Osteocyte (in vitro differentiated cells): ENCODE measurements around the gene HOXD11. TPM values are rescaled to one million over a fixed set of nuclear protein-coding genes. Genes with fewer than 3 reads are reported as not detected.
A peak's percentile ranks its signal among the peaks of the same experiment; 100 is the strongest.

ENCODE experiments used
- DNase-seq: peaks from one replicate; pipeline ENCODE4 v3.0.0; 2021; ENCODE audit warnings: mixed read lengths; ENCODE audit not compliant: unreplicated experiment; ENCODE audit errors: extremely low spot score
- H3K27ac Mint-ChIP-seq: one replicate; pipeline ENCODE4 v1.8.0; 2021; ENCODE audit warnings: mild to moderate bottlenecking, mixed read lengths; ENCODE audit not compliant: unreplicated experiment
- H3K27me3 Mint-ChIP-seq: one replicate; pipeline ENCODE4 v1.8.0; 2021; ENCODE audit warnings: mixed read lengths; ENCODE audit not compliant: unreplicated experiment
- H3K36me3 Mint-ChIP-seq: one replicate; pipeline ENCODE4 v1.8.0; 2021; ENCODE audit warnings: mixed read lengths; ENCODE audit not compliant: unreplicated experiment
- H3K4me1 Mint-ChIP-seq: one replicate; pipeline ENCODE4 v1.8.0; 2021; ENCODE audit warnings: mixed read lengths; ENCODE audit not compliant: unreplicated experiment
- H3K4me3 Mint-ChIP-seq: one replicate; pipeline ENCODE4 v1.8.0; 2021; ENCODE audit warnings: mild to moderate bottlenecking, moderate library complexity, mixed read lengths; ENCODE audit not compliant: unreplicated experiment
- H3K9me3 Mint-ChIP-seq: one replicate; pipeline ENCODE4 v1.8.0; 2021; ENCODE audit warnings: mixed read lengths; ENCODE audit not compliant: unreplicated experiment
- total RNA-seq: library from RNA; stranded (reverse); gene quantifications from 2 replicates; pipeline ENCODE4 v1.2.1, GENCODE V29; 2021
- TF ChIP-seq, protein P1 (sequence below): fragments of 200-600 bp; sonication (generic); IDR thresholded peaks from 2 replicates; pipeline ENCODE4 v1.5.0; 2021; ENCODE audit warnings: antibody characterized with exemption, mild to moderate bottlenecking, moderate library complexity

The HOXD11 gene
- total RNA-seq, 1 donor from 2014 or later = not detected

DNA sequence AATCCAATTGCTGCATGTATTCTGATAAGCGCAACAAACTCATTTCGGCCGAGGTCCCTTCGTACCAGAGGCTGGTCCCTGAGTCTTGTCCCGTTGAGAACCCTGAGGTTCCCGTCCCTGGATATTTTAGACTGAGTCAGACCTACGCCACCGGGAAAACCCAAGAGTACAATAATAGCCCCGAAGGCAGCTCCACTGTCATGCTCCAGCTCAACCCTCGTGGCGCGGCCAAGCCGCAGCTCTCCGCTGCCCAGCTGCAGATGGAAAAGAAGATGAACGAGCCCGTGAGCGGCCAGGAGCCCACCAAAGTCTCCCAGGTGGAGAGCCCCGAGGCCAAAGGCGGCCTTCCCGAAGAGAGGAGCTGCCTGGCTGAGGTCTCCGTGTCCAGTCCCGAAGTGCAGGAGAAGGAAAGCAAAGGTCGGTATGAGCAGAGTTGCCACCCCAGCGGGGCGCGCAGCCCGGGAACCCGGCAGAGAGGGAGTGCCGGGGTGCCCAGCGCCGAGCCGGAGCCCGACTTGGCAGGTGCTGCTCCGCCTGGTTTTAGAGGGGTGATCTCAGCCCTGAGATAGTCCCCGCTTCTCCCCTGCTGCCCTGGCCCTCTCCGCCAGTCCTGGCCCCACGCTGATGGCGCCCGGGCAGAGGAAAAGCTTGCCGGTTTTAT, 10.2 kb downstream of the HOXD11 start:
- DNase-seq = no peak
- Mint-ChIP-seq H3K4me1 (no peaks in the 10 kb centered on the region), H3K4me3 (no peak overlapping the region), H3K27ac (no peak overlapping the region), H3K9me3 (peaks cover 3% of the 10 kb centered on the region), H3K36me3 (peaks cover 1% of the 10 kb centered on the region), H3K27me3 (peaks cover 91% of the 10 kb centered on the region)
- TF ChIP-seq, protein P1, sequence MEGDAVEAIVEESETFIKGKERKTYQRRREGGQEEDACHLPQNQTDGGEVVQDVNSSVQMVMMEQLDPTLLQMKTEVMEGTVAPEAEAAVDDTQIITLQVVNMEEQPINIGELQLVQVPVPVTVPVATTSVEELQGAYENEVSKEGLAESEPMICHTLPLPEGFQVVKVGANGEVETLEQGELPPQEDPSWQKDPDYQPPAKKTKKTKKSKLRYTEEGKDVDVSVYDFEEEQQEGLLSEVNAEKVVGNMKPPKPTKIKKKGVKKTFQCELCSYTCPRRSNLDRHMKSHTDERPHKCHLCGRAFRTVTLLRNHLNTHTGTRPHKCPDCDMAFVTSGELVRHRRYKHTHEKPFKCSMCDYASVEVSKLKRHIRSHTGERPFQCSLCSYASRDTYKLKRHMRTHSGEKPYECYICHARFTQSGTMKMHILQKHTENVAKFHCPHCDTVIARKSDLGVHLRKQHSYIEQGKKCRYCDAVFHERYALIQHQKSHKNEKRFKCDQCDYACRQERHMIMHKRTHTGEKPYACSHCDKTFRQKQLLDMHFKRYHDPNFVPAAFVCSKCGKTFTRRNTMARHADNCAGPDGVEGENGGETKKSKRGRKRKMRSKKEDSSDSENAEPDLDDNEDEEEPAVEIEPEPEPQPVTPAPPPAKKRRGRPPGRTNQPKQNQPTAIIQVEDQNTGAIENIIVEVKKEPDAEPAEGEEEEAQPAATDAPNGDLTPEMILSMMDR = no peak

DNA sequence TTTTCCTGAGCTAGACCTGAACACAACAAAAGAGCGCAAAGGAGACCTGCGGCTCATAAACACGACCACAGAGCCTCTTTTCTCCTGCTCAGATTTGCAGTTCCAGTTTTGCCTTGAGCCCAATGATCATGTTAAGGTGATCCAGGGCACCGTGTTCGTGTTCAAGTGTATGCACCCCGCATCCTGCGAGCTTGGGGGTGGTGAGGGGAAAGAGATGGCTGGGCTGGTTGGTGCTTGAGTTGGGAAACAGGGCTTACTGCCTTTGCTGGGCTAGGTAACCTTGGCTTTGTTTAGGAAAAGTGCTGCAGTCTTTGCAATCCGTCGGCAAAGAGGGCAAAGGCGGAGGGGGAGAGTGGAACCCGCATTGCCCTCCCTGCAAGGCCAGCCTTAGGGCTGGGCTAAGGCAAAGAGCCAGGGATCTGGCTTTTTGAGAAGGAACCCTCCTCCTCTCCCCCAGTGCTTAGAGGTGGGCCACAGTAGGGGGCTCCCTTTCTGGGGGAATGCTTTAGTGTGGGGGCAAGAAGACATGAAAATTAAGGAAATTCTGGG, 10.8 kb downstream of the HOXD11 start:
- no peak for DNase-seq
- peaks cover 1% of the 10 kb centered on the region for H3K36me3 Mint-ChIP-seq
- H3K27ac Mint-ChIP-seq = no peak overlapping the region
- peaks cover 3% of the 10 kb centered on the region for H3K4me1 Mint-ChIP-seq
- H3K9me3 Mint-ChIP-seq = peaks cover 3% of the 10 kb centered on the region
- H3K27me3 Mint-ChIP-seq = peaks cover 88% of the 10 kb centered on the region
- TF ChIP-seq, protein P1 = no peak
- H3K4me3 Mint-ChIP-seq = no peak overlapping the region

DNA sequence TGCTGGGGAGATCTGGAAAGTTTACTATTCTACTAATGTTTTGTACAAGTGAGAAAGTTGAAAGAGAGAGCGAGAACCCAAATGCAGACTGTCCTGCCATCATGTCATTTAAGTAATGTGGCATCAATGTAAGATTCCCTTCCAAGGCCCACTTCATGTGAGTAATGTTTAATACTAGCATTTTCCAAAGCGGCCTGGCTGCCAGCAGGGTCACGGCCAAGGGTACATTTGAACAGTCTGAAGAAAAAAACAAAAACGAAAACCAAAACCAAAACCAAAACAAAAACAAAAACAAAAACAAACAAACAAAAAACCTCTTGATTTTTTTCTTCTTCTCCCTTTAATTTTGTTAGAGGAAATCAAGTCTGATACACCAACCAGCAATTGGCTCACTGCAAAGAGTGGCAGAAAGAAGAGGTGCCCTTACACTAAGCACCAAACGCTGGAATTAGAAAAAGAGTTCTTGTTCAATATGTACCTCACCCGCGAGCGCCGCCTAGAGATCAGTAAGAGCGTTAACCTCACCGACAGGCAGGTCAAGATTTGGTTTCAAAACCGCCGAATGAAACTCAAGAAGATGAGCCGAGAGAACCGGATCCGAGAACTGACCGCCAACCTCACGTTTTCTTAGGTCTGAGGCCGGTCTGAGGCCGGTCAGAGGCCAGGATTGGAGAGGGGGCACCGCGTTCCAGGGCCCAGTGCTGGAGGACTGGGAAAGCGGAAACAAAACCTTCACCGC, 11.7 kb downstream of the HOXD11 start:
- H3K27me3 Mint-ChIP-seq = peaks cover 86% of the 10 kb centered on the region
- TF ChIP-seq, protein P1 = peak; percentile 28
- H3K4me1 Mint-ChIP-seq = peaks cover 6% of the 10 kb centered on the region
- H3K36me3 Mint-ChIP-seq = peaks cover 1% of the 10 kb centered on the region
- H3K4me3 Mint-ChIP-seq = no peak overlapping the region
- DNase-seq = no peak
- peaks cover 3% of the 10 kb centered on the region for H3K9me3 Mint-ChIP-seq
- H3K27ac Mint-ChIP-seq = no peak overlapping the region

- no peak overlapping the region for H3K4me3 Mint-ChIP-seq
- H3K27me3 Mint-ChIP-seq = peaks cover 86% of the 10 kb centered on the region
These were observed 13.5 kb downstream of the HOXD11 start for GRCh38 chr2:176120364-176121189.

More at GRCh38 chr2:176120364-176121189, 13.5 kb downstream of the HOXD11 start:
- Mint-ChIP-seq H3K9me3 (peaks cover 3% of the 10 kb centered on the region), H3K36me3 (peaks cover 4% of the 10 kb centered on the region), H3K27ac (no peak overlapping the region), H3K4me1 (peaks cover 8% of the 10 kb centered on the region)
- no peak for DNase-seq
- TF ChIP-seq, protein P1 = no peak
